Fibroblast of lung (primary cell): ENCODE measurements around the gene KRTAP12-4. TPM values are rescaled to one million over a fixed set of nuclear protein-coding genes. Genes with fewer than 3 reads are reported as not detected.
"Not testable (repeated sequence)": the region's sequence is repeated elsewhere in the genome, so short reads cannot be mapped to it uniquely, and the experiment has no call there.

ENCODE experiments used
- DNase-seq, 2 donors: peaks; one replicate each; pipeline versions ENCODE4 v3.0.0 to v3.0.0-alpha.2; 2010; ENCODE audit warnings: low read depth in 2 of 2
- H2AFZ ChIP-seq: 2 replicates; pipeline ENCODE4 v1.5.1; 2012; ENCODE audit warnings: low read length, control low read depth, inconsistent platforms
- H3K27ac ChIP-seq: 2 replicates; pipeline ENCODE4 v1.5.1; 2011; ENCODE audit warnings: low read length, control low read depth; ENCODE audit not compliant: insufficient read depth
- H3K27me3 ChIP-seq: 2 replicates; pipeline ENCODE4 v1.5.1; 2011; ENCODE audit warnings: mild to moderate bottlenecking, low read length; ENCODE audit not compliant: control insufficient read depth, insufficient read depth
- H3K36me3 ChIP-seq: 2 replicates; pipeline ENCODE4 v1.5.1; 2011; ENCODE audit warnings: low read length; ENCODE audit not compliant: control insufficient read depth, insufficient read depth
- H3K4me1 ChIP-seq: 2 replicates; pipeline ENCODE4 v1.5.1; 2011; ENCODE audit warnings: low read length; ENCODE audit not compliant: control insufficient read depth, insufficient read depth; ENCODE audit errors: extremely low read depth
- H3K4me2 ChIP-seq: 2 replicates; pipeline ENCODE4 v1.5.1; 2011; ENCODE audit warnings: low read length, control low read depth; ENCODE audit not compliant: insufficient read depth; ENCODE audit errors: extremely low read depth
- H3K4me3 ChIP-seq, 4 experiments: fragments of 200-600 bp in 1 of 4; sonication (generic) in 1 of 4; replicated peaks in 1 of 4; 2 replicates each; pipeline ENCODE4 v1.5.1; 2011 to 2016; ENCODE audit warnings: low read length in 4 of 4, low read depth in 3 of 4, mild to moderate bottlenecking in 3 of 4, control low read depth in 2 of 4, inconsistent platforms in 1 of 4, mixed read lengths in 1 of 4; ENCODE audit not compliant: insufficient read depth in 1 of 4; ENCODE audit errors: control extremely low read depth in 1 of 4
- H3K79me2 ChIP-seq: 2 replicates; pipeline ENCODE4 v1.5.1; 2012; ENCODE audit warnings: mild to moderate bottlenecking, low read length, inconsistent platforms; ENCODE audit not compliant: control insufficient read depth, insufficient read depth
- H3K9ac ChIP-seq: 2 replicates; pipeline ENCODE4 v1.5.1; 2011; ENCODE audit warnings: mild to moderate bottlenecking, low read length, control low read depth; ENCODE audit not compliant: insufficient read depth
- H3K9me3 ChIP-seq: 2 replicates; pipeline ENCODE4 v1.5.1; 2012; ENCODE audit warnings: low read depth, low read length; ENCODE audit not compliant: control insufficient read depth, insufficient read depth
- H4K20me1 ChIP-seq: 2 replicates; pipeline ENCODE4 v1.5.1; 2011; ENCODE audit warnings: low read length; ENCODE audit not compliant: control insufficient read depth, insufficient read depth; ENCODE audit errors: extremely low read depth
- CTCF ChIP-seq, 2 donors: IDR thresholded peaks in 1 of 2; conservative IDR thresholded peaks in 1 of 2; 1 replicate in 1 of 2; 2 replicates in 1 of 2; pipeline ENCODE4 v1.5.1; 2011 to 2012; ENCODE audit warnings: low read length in 2 of 2, control low read depth in 1 of 2, inconsistent platforms in 1 of 2, low read depth in 1 of 2, mild to moderate bottlenecking in 1 of 2
- EZH2 ChIP-seq: IDR thresholded peaks from 2 replicates; pipeline ENCODE4 v1.5.1; 2012; ENCODE audit warnings: low read length, control low read depth, mild to moderate bottlenecking; ENCODE audit errors: missing control alignments
- polyA plus RNA-seq, 2 donors: library from polyadenylated mRNA; depleted of rRNA in 1 of 2; stranded (reverse) in 1 of 2; unstranded in 1 of 2; fragments of >200 nt; gene quantifications; 2 replicates each; pipeline ENCODE4 v1.2.1, GENCODE V29; 2011 to 2012; ENCODE audit warnings: missing spikeins in 1 of 2
- total RNA-seq: library from RNA; depleted of rRNA; stranded (reverse); fragments of >200 nt; gene quantifications from 2 replicates; pipeline ENCODE4 v1.2.1, GENCODE V29; 2014

The KRTAP12-4 gene
- total and polyA plus RNA-seq, 2 donors (not counting 1 experiment from before 2014, with no cell fraction given), result not detected

- Histone ChIP-seq H3K27me3 (no peaks in the 10 kb centered on the region), H4K20me1 (no peaks in the 10 kb centered on the region), H3K4me1 (no peaks in the 10 kb centered on the region), H3K9me3 (no peaks in the 10 kb centered on the region), H3K36me3 (no peaks in the 10 kb centered on the region), H3K4me3 (no peak within 1 kb of the TSS), H2AFZ (no peak within 1 kb of the TSS), H3K79me2 (no peaks in the 10 kb centered on the region), H3K9ac (no peak within 1 kb of the TSS), H3K27ac (no peak within 1 kb of the TSS), H3K4me2 (no peak within 1 kb of the TSS)
- DNase-seq, result no peak
- TF ChIP-seq CTCF (conservative IDR thresholded peaks at IDR 0.05 in 1 of 2, IDR thresholded peaks at IDR 0.05 in 1 of 2; ENCODE audit: low read depth in 1 of 2, low read length in 2 of 2) (no peak), EZH2 (no peak)
Observed at GRCh38 chr21:44612029-44612486, 42.4 kb downstream of the KRTAP12-4 start, which contains the start of gene KRTAP10-8. Gene KRTAP10-8 (plus strand): TSS chr21:44612079. CDS start chr21:44612101, 22 bp downstream.

- Histone ChIP-seq H3K79me2 (no peaks in the 10 kb centered on the region), H4K20me1 (no peaks in the 10 kb centered on the region), H3K36me3 (no peaks in the 10 kb centered on the region), H3K27me3 (no peaks in the 10 kb centered on the region), H3K27ac (no peak overlapping the region), H3K4me1 (no peaks in the 10 kb centered on the region), H3K9me3 (no peaks in the 10 kb centered on the region), H3K4me3 (no peak overlapping the region), H3K4me2 (no peak overlapping the region), H2AFZ (no peak overlapping the region), H3K9ac (no peak overlapping the region)
- no peak for DNase-seq
- no peak for TF ChIP-seq EZH2
- TF ChIP-seq CTCF (conservative IDR thresholded peaks at IDR 0.05 in 1 of 2, IDR thresholded peaks at IDR 0.05 in 1 of 2; ENCODE audit: low read depth in 1 of 2, low read length in 2 of 2), result no peak
Observed at GRCh38 chr21:44611551-44611950, 42.9 kb downstream of the KRTAP12-4 start.

GRCh38 chr21:44610157-44610843 lies 44.2 kb downstream of the KRTAP12-4 start:
- not testable (repeated sequence) for H3K36me3 ChIP-seq, H3K9me3 ChIP-seq, H2AFZ ChIP-seq, H3K9ac ChIP-seq, H3K4me2 ChIP-seq, H3K27ac ChIP-seq, H4K20me1 ChIP-seq, H3K79me2 ChIP-seq, H3K27me3 ChIP-seq, DNase-seq, H3K4me1 ChIP-seq, H3K4me3 ChIP-seq
